GM18498 (cell line): ENCODE data around the gene SLC25A34.

Source experiments
- ATAC-seq: cut with Tn5 transposase; IDR thresholded peaks from one replicate; pipeline ENCODE4 v1.9.1; 2021; ENCODE audit warnings: mild to moderate bottlenecking, moderate library complexity; ENCODE audit not compliant: unreplicated experiment

The SLC25A34 gene

DNA sequence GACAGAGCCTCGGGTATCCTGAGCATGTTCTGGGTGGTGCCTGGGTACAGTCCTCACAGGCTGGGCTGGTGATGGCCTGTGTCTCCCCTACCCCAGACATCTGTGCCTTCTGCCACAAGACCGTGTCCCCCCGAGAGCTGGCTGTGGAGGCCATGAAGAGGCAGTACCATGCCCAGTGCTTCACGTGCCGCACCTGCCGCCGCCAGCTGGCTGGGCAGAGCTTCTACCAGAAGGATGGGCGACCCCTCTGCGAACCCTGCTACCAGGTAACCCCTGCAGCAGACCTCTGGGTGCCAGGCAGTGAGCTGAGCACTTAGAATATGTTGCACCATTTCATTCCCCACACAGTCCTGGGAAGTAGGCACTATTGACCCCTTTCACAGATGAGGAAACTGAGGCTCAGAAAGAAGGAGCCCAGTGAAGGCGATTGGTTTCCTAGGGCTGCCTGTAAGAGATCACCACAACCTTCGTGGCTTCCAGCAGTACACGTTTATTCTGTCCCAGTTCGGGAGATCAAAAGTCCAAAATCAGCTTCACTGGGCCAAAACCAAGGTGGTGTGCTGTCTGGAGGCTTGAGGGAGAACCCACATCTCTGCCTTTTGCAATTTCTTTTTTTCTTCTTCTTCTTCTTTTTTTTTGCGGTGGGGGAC is 34.4 kb downstream of the SLC25A34 start:
- no peak for ATAC-seq

DNA sequence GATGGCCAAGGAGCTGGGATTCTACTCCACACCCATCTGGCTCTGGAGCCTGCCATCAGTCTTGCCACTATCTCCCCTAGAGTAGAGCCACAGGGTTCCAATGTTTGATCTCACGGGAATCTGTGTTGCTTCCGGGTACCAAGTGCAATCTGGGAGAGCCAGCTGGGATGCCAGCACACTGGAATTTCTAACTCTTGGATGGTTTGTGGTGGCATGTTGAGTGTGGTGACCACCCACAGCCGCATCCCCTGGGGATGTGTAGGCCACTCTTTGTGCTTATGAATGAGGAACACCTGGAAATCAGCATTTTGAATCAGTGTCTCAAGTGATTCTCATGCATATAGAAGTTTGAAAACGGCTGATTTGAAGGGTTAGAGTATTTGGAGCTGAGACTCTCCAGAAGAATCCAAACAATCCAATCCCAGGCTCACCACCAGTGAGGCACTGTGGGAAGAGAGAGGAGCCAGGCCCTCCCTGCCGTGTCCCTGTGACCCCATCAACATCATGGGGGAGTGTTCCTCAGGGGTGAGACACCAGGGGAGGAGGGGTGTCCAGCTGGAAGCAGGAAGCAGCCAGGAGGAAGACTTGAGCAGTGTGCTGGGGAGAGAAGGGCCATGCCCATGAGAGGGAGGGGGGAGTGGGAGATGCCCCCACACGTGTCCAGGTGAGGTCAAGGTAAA is 35.9 kb downstream of the SLC25A34 start:
- ATAC-seq = no peak

DNA sequence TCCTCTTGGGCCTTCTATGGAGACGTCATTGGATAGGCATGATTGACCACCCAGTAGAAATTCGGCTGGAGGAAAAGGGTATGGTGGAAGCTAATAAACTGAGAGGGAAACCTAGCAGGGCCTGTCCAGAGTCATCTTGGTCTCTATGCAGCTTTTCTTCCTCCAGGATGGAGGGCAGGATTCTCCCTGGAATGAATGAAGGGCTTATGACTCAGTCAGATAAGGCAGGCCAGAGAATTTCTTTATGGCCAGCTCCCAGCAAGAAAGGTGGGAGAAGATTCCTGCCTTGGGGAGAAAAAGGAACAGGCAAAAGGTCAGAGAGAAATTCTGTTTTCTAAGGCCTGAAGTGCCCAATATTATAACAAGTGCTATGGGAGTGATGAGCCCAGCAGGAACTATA is 39.6 kb downstream of the SLC25A34 start:
- no peak for ATAC-seq

DNA sequence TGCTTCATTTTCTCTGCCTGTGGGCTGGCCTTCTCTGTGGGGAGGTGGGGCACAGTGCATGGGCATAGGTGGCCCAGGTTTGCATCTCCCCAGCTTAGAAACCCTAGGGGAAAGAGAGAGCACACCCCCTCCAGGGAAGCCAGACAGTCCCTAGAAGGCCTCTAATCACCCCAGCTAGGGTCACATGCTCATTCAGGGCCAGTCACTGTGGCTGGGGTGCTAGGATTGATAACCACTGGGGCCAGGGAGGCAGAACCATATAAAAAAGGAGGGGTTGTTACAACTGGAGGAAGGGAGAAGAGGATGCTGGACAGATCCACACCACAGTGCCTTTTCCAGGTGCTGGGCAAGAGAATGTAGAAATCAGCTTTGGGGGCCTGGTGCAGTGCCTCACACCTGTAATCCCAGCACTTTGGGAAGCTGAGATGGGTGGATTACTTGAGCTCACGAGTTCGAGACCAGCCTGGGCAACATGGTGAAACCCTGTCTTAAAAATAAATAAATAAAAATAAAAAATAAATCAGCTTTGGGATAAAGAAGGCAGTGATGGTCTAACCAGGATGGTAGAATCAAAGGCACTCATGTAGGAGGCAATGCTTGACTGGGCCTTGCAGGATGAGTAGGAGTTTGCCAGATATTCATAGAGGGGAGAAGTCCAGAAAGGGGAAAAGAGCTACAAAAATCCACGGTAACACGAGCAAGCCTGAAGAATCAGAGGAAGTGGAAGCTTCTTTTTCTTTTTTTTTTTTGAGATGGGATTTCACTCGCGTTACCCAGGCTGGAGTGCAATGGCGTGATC is 42.0 kb downstream of the SLC25A34 start:
- no peak for ATAC-seq

DNA sequence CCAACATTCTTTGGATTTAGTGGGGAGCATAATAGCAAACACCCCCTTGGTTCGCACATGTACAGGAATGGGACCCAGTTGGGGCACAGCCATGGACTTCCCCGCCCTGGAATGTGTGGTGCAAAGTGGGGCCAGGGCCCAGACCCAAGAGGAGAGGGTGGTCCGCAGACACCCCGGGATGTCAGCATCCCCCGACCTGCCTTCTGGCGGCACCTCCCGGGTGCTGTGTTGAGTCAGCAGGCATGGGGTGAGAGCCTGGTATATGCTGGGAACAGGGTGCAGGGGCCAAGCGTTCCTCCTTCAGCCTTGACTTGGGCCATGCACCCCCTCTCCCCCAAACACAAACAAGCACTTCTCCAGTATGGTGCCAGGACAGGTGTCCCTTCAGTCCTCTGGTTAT is 49.6 kb downstream of the SLC25A34 start:
- no peak for ATAC-seq

DNA sequence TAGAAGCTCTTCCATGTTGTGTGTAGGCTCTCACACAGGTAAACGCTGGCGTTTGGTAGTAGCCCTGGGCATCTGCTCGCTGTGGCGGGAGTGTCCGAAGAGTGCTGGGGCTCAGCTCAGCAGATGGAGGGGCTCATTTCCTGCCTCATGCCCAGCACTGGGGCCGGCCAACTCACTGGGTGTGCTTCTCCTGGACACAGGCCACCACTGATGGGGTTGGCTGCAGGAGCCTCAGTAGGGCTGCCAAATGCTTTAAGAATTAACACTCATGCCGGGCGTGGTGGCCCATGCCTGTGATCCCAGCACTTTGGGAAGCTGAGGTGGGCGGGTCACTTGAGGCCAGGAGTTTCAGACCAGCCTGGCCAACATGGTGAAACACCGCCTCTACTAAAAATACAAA is 50.5 kb downstream of the SLC25A34 start:
- no peak for ATAC-seq

DNA sequence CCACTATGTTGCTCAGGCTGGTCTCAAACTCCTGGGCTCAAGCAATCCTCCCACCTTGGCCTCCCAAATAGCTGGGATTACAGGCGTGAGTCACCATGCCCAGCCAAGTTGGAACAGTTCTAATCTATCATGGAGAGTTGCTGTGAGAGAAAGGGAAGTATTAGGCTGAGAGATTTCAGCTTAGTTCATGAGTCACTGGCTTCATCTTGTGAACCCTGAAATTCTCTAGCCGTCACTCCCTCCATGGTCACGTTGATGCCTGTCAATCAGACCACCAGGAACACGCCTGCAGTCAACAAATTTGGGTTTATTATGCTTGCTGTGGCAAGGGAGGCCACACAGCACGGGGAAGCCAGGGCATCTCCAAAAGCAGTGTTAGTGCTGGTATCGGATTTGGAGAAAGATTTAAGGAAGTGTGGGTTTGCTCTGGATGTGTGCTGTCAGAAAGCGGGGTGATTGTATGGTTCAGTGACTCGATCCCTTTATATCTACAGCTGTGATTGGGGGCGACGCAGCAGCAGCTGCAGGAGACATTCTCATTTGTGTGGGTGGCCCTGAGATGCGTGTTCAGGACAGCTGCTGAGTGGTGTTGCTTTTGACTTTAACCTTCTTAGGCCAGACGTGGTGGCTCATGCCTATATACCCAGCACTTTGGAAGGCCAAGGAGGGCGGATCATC is 52.7 kb downstream of the SLC25A34 start:
- ATAC-seq = no peak
